Cardiac fibroblast (primary cell): ENCODE data around the gene FMN1.

Experiments
- DNase-seq, 2 donors: peaks; one replicate each; pipeline versions ENCODE4 v3.0.0 to v3.0.0-alpha.2; 2010; ENCODE audit warnings: low read depth in 2 of 2
- H3K4me3 ChIP-seq, 2 donors: replicated peaks in 1 of 2; 1 replicate in 1 of 2; 2 replicates in 1 of 2; pipeline ENCODE4 v1.5.1; 2011; ENCODE audit warnings: low read depth in 2 of 2, low read length in 2 of 2, mild to moderate bottlenecking in 2 of 2, moderate library complexity in 1 of 2
- CTCF ChIP-seq: IDR thresholded peaks from one replicate; pipeline ENCODE4 v1.5.1; 2011; ENCODE audit warnings: low read depth, mild to moderate bottlenecking, low read length, inconsistent platforms

Gene FMN1

GRCh38 chr15:33188641-33189257 is 5.8 kb downstream of the FMN1 start:
- no peak overlapping the region for H3K4me3 ChIP-seq
- no peak for DNase-seq
- TF ChIP-seq CTCF = no peak

- no peak overlapping the region for H3K4me3 ChIP-seq
- DNase-seq = no peak
- no peak for TF ChIP-seq CTCF
Observed at GRCh38 chr15:33188159-33188558, 6.4 kb downstream of the FMN1 start.

- no peak for TF ChIP-seq CTCF
- H3K4me3 ChIP-seq = no peak overlapping the region
- no peak for DNase-seq
Observed at GRCh38 chr15:33183334-33183733, 11.2 kb downstream of the FMN1 start.

GRCh38 chr15:33182926-33183325 is 11.6 kb downstream of the FMN1 start:
- no peak overlapping the region for H3K4me3 ChIP-seq
- DNase-seq = no peak
- TF ChIP-seq CTCF = no peak

- H3K4me3 ChIP-seq = no peak overlapping the region
- no peak for DNase-seq
- TF ChIP-seq CTCF = no peak
Observed at GRCh38 chr15:33182278-33182905, 12.1 kb downstream of the FMN1 start.

GRCh38 chr15:33179874-33180273 is 14.6 kb downstream of the FMN1 start:
- H3K4me3 ChIP-seq = no peak overlapping the region
- DNase-seq = no peak
- no peak for TF ChIP-seq CTCF

GRCh38 chr15:33171202-33171601 is 23.3 kb downstream of the FMN1 start:
- no peak overlapping the region for H3K4me3 ChIP-seq
- TF ChIP-seq CTCF = no peak
- no peak for DNase-seq
